ENCODE data around the gene ANKRD12. TPM values are rescaled to one million over a fixed set of nuclear protein-coding genes. Genes with fewer than 3 reads are reported as not detected.

The ANKRD12 gene
- total and polyA plus RNA-seq, 2 donors (not counting 1 experiment from before 2014, with no cell fraction given) = 8.0 to 183 TPM

GRCh38 chr18:9259173-9259572 lies 122.6 kb downstream of the ANKRD12 start:
- TF ChIP-seq CTCF (IDR thresholded peaks at IDR 0.05) = no peak
- H3K4me3 ChIP-seq (ENCODE audit: control extremely low read depth in 1 of 5, extremely low read depth in 1 of 5, insufficient read depth in 1 of 5, low read depth in 2 of 5, low read length in 4 of 5) = no peak overlapping the region
- intact Hi-C loops (cut with micrococcal nuclease) = no loop called here
- Mint-ChIP-seq H3K4me1 (no peaks in the 10 kb centered on the region), H3K9me3 (ENCODE audit: insufficient read depth) (no peaks in the 10 kb centered on the region), H3K4me3 (no peak overlapping the region), H3K27ac (no peak overlapping the region), H3K27me3 (no peaks in the 10 kb centered on the region)
- CTCF ChIA-PET = no interaction called here
- no peak overlapping the region for H3K4me2 ChIP-seq (replicated peaks; ENCODE audit: low read depth, low read length, poor library complexity, severe bottlenecking)
- no peak overlapping the region for H3K27ac ChIP-seq (ENCODE audit: low read length in 2 of 2)
- POLR2A ChIA-PET = no interaction called here
- H2AFZ ChIP-seq (ENCODE audit: insufficient read depth, low read depth, low read length, poor library complexity, severe bottlenecking) = no peak overlapping the region
- WGBS (ENCODE audit: insufficient coverage) = no CpG with 5 or more reads among the region's 3 CpGs
- DNase-seq (no peak), ATAC-seq (ENCODE audit: low read depth) (no peak)
- no peaks in the 10 kb centered on the region for H3K9me3 ChIP-seq (ENCODE audit: control extremely low read depth in 1 of 3, control insufficient read depth in 2 of 3, insufficient read depth in 1 of 3, low read length in 2 of 3)
- H3K36me3 ChIP-seq (replicated peaks in 1 of 2; ENCODE audit: control extremely low read depth in 1 of 2, control insufficient read depth in 1 of 2, extremely low read depth in 1 of 2, insufficient read depth in 2 of 2, low read length in 1 of 2) = peaks cover 5 to 20% of the 10 kb centered on the region in 2 experiments
- H3K27me3 ChIP-seq (replicated peaks in 1 of 4; ENCODE audit: control extremely low read depth in 1 of 4, control insufficient read depth in 3 of 4, insufficient read depth in 4 of 4, low read length in 3 of 4) = no peaks in the 10 kb centered on the region
- H4K20me1 ChIP-seq (ENCODE audit: control insufficient read depth, insufficient read depth, low read length, poor library complexity, severe bottlenecking) = no peaks in the 10 kb centered on the region
- H3K79me2 ChIP-seq (ENCODE audit: control insufficient read depth, insufficient read depth, low read length) = no peaks in the 10 kb centered on the region
- H3K9ac ChIP-seq (ENCODE audit: low read length) = no peak overlapping the region
- H3K4me1 ChIP-seq (ENCODE audit: control insufficient read depth in 2 of 2, insufficient read depth in 2 of 2, low read length in 2 of 2) = no peaks in the 10 kb centered on the region

GRCh38 chr18:9260388-9261380 lies 124.1 kb downstream of the ANKRD12 start:
- no peak for DNase-seq
- H3K27me3 ChIP-seq (replicated peaks in 1 of 4; ENCODE audit: control extremely low read depth in 1 of 4, control insufficient read depth in 3 of 4, insufficient read depth in 4 of 4, low read length in 3 of 4) = no peaks in the 10 kb centered on the region
- no peak for ATAC-seq (ENCODE audit: low read depth)
- Mint-ChIP-seq H3K27ac (peak overlapping the region; percentile 17), H3K4me3 (no peak overlapping the region), H3K4me1 (no peaks in the 10 kb centered on the region), H3K9me3 (ENCODE audit: insufficient read depth) (no peaks in the 10 kb centered on the region), H3K27me3 (no peaks in the 10 kb centered on the region)
- H3K9me3 ChIP-seq (ENCODE audit: control extremely low read depth in 1 of 3, control insufficient read depth in 2 of 3, insufficient read depth in 1 of 3, low read length in 2 of 3) = peaks cover 0 to 1% (median 0%) of the 10 kb centered on the region in 3 donors
- POLR2A ChIA-PET = interaction anchor here (0.6 kb wide), 1 partner anchor 73 kb away, joined by 7 read pairs; no protein-coding TSS in a partner anchor
- no peak overlapping the region for H3K27ac ChIP-seq (ENCODE audit: low read length in 2 of 2)
- H3K4me1 ChIP-seq (ENCODE audit: control insufficient read depth in 2 of 2, insufficient read depth in 2 of 2, low read length in 2 of 2) = no peaks in the 10 kb centered on the region
- no peaks in the 10 kb centered on the region for H4K20me1 ChIP-seq (ENCODE audit: control insufficient read depth, insufficient read depth, low read length, poor library complexity, severe bottlenecking)
- no peak overlapping the region for H3K4me2 ChIP-seq (replicated peaks; ENCODE audit: low read depth, low read length, poor library complexity, severe bottlenecking)
- CTCF ChIA-PET = no interaction called here
- WGBS (ENCODE audit: insufficient coverage) = 80% methylated on average over 1 of the region's 4 CpGs
- no peak overlapping the region for H3K4me3 ChIP-seq (ENCODE audit: control extremely low read depth in 1 of 5, extremely low read depth in 1 of 5, insufficient read depth in 1 of 5, low read depth in 2 of 5, low read length in 4 of 5)
- no peak overlapping the region for H2AFZ ChIP-seq (ENCODE audit: insufficient read depth, low read depth, low read length, poor library complexity, severe bottlenecking)
- no peaks in the 10 kb centered on the region for H3K79me2 ChIP-seq (ENCODE audit: control insufficient read depth, insufficient read depth, low read length)
- no peak overlapping the region for H3K9ac ChIP-seq (ENCODE audit: low read length)
- intact Hi-C loops (cut with micrococcal nuclease) = no loop called here
- TF ChIP-seq EZH2 (IDR thresholded peaks at IDR 0.05; ENCODE audit: borderline replicate concordance, insufficient read depth, low read depth, low read length, poor library complexity, severe bottlenecking) = no peak
- no peak for TF ChIP-seq CTCF (IDR thresholded peaks at IDR 0.05)
- peaks cover 8 to 24% of the 10 kb centered on the region in 2 experiments for H3K36me3 ChIP-seq (replicated peaks in 1 of 2; ENCODE audit: control extremely low read depth in 1 of 2, control insufficient read depth in 1 of 2, extremely low read depth in 1 of 2, insufficient read depth in 2 of 2, low read length in 1 of 2)

Data from B cell (primary cell).